ENCODE measurements around the gene GDI1. TPM values are rescaled to one million over a fixed set of nuclear protein-coding genes. Genes with fewer than 3 reads are reported as not detected.

GDI1 gene
- total and polyA plus RNA-seq, 7 experiments from 2014 or later = 18.8 to 174 (median 115) TPM

DNA sequence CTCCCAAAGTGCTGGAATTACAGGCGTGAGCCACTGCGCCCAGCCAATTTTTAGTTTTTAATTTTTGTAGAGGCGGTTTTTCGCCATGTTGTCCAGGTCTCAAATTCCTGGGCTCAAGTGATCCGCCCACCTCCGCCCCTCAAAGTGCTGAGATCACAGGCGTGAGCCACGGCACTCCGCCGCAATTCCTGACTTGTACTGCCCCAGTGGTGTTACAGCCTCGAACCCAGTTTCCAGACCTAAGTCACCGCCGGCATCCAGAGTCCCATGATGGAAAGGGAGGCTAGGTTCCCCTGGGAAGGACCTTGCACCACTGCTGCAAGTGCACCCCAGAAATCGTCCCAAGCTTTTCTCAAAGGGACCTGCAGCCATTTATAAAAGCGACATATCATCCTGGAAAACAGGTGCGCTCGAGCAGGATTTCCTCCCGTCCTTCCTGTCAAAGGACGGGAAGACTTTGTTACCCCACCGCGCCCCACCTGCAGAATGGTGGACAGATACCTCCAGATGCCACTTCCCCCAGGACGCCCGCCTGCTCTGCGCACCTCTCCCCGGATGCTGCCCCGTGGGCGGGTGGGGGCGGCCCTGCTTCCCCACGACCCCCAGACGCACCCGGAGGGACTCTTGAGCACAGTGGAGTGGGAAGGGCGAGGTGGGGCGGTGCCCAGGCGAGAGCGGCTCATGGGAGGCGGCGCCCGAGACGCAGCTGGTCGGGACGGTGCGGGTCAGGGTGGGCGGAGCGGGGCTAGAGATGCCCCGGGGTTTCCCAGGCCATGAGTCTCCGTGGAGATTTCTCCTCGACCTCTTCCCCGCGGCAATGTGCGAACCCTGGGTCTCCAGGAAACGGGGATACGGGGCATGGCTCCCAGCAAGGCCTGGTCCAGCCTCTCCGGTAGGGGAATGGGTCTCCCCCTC, 39.7 kb upstream of the GDI1 start:
- peak overlapping the region; percentile 93 to 100 (median 98) for H3K4me3 Mint-ChIP-seq
- peaks cover 0 to 11% (median 0%) of the 10 kb centered on the region in 11 donors for H3K9me3 Mint-ChIP-seq
- Histone ChIP-seq H3K36me3 (ENCODE audit: control insufficient read depth in 2 of 3, insufficient read depth in 3 of 3, low read length in 3 of 3) (peaks cover 7 to 23% (median 11%) of the 10 kb centered on the region in 3 experiments), H3K4me3 (ENCODE audit: low read length) (peak overlapping the region; percentile 95), H3K9me3 (ENCODE audit: control insufficient read depth in 2 of 3, low read length in 3 of 3) (no peaks in the 10 kb centered on the region), H3K27me3 (ENCODE audit: control insufficient read depth in 2 of 2, insufficient read depth in 2 of 2, low read length in 2 of 2) (no peaks in the 10 kb centered on the region), H3K4me1 (ENCODE audit: control insufficient read depth in 2 of 2, insufficient read depth in 2 of 2, low read length in 2 of 2) (peaks cover 10 to 14% of the 10 kb centered on the region in 2 donors), H3K27ac (ENCODE audit: low read depth, low read length) (peak overlapping the region; percentile 97)
- intact Hi-C loops (cut with micrococcal nuclease) = loop anchor here (5.0 to 10.0 kb wide), 5 partner anchors 40 to 628 kb away; partner anchors contain the start of genes F8 (in 1 of the 2), FUNDC2 (in 1 of the 2), GDI1 (in 1 of the 2) and HCFC1 (in 1 of the 2)
- DNase-seq (peak in 3 of 9 donors; percentile 19 to 76 (median 20)), ATAC-seq (peak; percentile 53)
- H3K36me3 Mint-ChIP-seq = peaks cover 3 to 20% (median 16%) of the 10 kb centered on the region in 5 donors
- peak overlapping the region in 8 of 9 donors; percentile 97 to 100 (median 100) for H3K27ac Mint-ChIP-seq
- POLR2A ChIA-PET = interaction anchor here (0.6 to 6.8 kb wide), 28 partner anchors 14 to 426 kb away, joined by 3 to 77 read pairs (median 6); partner anchors contain the start of genes ATP6AP1, DKC1, DNASE1L1 and EMD
- CTCF ChIA-PET = interaction anchor here (1.2 kb wide), 1 partner anchor 24 kb away, joined by 3 read pairs; no protein-coding TSS in a partner anchor
- peaks cover 6 to 22% (median 14%) of the 10 kb centered on the region in 7 donors for H3K4me1 Mint-ChIP-seq
- peaks cover 0 to 5% (median 0%) of the 10 kb centered on the region in 5 donors for H3K27me3 Mint-ChIP-seq

DNA sequence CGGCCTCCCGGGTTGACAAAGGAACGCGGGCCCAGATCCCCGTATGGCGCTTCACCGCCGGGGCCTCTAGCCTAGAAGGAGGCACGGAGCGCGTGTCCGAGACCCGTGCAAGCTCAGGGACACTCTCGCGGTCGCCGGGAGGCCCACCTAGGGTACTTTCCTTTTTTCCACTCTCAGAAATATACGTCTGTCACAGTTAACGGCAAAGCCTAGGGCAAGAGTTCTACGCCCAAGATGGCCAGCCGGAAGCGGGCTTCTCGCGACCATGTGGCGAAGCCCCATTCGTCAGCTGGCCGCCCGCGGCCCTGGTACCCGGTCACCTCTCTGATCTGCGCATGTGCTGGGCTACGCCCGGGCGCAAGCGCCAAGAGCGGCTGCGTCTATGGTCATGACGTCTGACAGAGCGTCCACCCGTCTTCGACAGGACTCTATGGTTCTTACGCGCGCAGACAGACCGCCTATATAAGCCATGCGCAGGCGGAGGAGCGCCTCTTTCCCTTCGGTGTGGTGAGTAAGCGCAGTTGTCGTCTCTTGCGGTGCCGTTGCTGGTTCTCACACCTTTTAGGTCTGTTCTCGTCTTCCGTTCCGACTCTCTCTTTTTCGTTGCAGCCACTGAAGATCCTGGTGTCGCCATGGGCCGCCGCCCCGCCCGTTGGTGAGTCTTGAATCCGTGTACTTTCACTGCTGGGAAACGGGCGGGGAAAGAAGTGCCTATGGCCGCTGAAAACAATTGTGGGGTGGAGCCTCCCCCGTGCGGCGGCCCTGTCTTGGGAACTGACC, 38.9 kb upstream of the GDI1 start, which contains the start of gene RPL10:
Gene RPL10 (plus strand): TSS at position 490 of the 780 bp plus-strand sequence. CDS start 143 bp downstream, at position 633.
- intact Hi-C loops (cut with micrococcal nuclease) = loop anchor here (5.0 to 10.0 kb wide), 5 partner anchors 39 to 627 kb away; partner anchors contain the start of genes F8 (in 1 of the 2), FUNDC2 (in 1 of the 2), GDI1 (in 1 of the 2) and HCFC1 (in 1 of the 2)
- no peaks in the 10 kb centered on the region for H3K27me3 ChIP-seq (ENCODE audit: control insufficient read depth in 2 of 2, insufficient read depth in 2 of 2, low read length in 2 of 2)

DNA sequence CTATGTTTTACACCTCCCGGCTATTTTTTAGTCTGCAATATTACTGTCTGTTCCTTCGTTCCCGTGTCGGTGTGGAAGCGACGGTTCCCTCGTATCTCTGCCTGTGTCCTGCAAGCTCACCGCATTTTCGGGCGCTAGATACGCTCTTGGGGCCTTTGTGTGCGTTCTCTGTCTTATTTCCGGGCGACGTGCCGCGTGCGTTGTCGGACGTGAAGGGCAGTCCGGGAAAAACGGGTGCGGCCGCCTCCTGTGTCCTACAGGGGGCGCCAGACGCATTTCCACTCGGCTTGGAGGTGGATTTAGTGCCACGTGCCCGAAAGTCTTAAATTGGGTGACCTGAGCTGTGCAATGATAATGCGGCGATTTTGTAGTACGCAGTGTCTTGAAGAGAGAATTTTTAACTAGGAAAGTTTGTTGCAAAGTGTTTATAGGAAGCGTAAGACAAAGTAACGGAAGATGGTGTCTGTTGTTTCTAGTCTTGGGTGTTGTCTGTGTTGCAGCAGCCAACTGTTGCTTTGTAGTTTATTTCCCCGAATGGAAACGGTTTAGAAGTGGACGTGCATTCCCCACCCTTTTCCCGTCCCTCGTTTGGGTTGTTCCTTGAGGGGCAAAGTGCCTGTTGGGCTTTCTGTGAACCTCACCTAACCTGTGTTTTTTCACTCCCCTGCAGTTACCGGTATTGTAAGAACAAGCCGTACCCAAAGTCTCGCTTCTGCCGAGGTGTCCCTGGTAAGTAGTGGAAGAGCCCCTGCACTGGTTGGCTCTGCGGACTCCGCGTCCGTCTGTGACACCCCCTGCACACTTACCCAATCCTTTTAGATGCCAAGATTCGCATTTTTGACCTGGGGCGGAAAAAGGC, 38.1 kb upstream of the GDI1 start:
- peak overlapping the region; percentile 97 for H3K27ac ChIP-seq (ENCODE audit: low read depth, low read length)
- peak; percentile 58 to 87 (median 79) for DNase-seq
- peak; percentile 70 for ATAC-seq
- CTCF ChIA-PET = interaction anchor here (1.2 to 1.8 kb wide), 3 partner anchors 25 to 137 kb away, joined by 3 to 4 read pairs (median 4); partner anchors contain the start of gene SLC10A3
- H3K4me1 ChIP-seq (ENCODE audit: control insufficient read depth in 2 of 2, insufficient read depth in 2 of 2, low read length in 2 of 2) = peaks cover 10 to 14% of the 10 kb centered on the region in 2 donors
- Mint-ChIP-seq H3K27me3 (peaks cover 0 to 5% (median 0%) of the 10 kb centered on the region in 5 donors), H3K9me3 (peaks cover 0 to 11% (median 0%) of the 10 kb centered on the region in 11 donors), H3K4me3 (peak overlapping the region; percentile 93 to 100 (median 98)), H3K27ac (peak overlapping the region; percentile 97 to 100 (median 99)), H3K36me3 (peaks cover 3 to 20% (median 16%) of the 10 kb centered on the region in 5 donors), H3K4me1 (peaks cover 6 to 22% (median 14%) of the 10 kb centered on the region in 7 donors)
- no peaks in the 10 kb centered on the region for H3K9me3 ChIP-seq (ENCODE audit: control insufficient read depth in 2 of 3, low read length in 3 of 3)
- H3K4me3 ChIP-seq (ENCODE audit: low read length) = peak overlapping the region; percentile 95
- peaks cover 7 to 23% (median 11%) of the 10 kb centered on the region in 3 experiments for H3K36me3 ChIP-seq (ENCODE audit: control insufficient read depth in 2 of 3, insufficient read depth in 3 of 3, low read length in 3 of 3)
- H3K27me3 ChIP-seq (ENCODE audit: control insufficient read depth in 2 of 2, insufficient read depth in 2 of 2, low read length in 2 of 2) = no peaks in the 10 kb centered on the region
- intact Hi-C loops (cut with micrococcal nuclease) = loop anchor here (1.0 to 10.0 kb wide), 7 partner anchors 12 to 626 kb away; partner anchors contain the start of genes F8 (in 1 of the 2), FUNDC2 (in 1 of the 2), GDI1 (in 1 of the 2) and HCFC1 (in 1 of the 2)
- POLR2A ChIA-PET = interaction anchor here (0.5 to 6.8 kb wide), 36 partner anchors 8 to 428 kb away, joined by 3 to 77 read pairs (median 6); partner anchors contain the start of genes ATP6AP1, DNASE1L1, EMD and FAM3A

More for the DNA sequence above, 38.9 kb upstream of the GDI1 start, which contains the start of gene RPL10:
- H3K36me3 Mint-ChIP-seq = peaks cover 3 to 20% (median 16%) of the 10 kb centered on the region in 5 donors
- DNase-seq (peak; percentile 67 to 90 (median 86)), ATAC-seq (peak; percentile 90)
- CTCF ChIA-PET = interaction anchor here (1.2 to 1.8 kb wide), 3 partner anchors 25 to 138 kb away, joined by 3 to 4 read pairs (median 4); partner anchors contain the start of gene SLC10A3
- H3K4me1 Mint-ChIP-seq = peaks cover 6 to 22% (median 14%) of the 10 kb centered on the region in 7 donors
- H3K4me1 ChIP-seq (ENCODE audit: control insufficient read depth in 2 of 2, insufficient read depth in 2 of 2, low read length in 2 of 2) = peaks cover 10 to 14% of the 10 kb centered on the region in 2 donors
- H3K9me3 ChIP-seq (ENCODE audit: control insufficient read depth in 2 of 3, low read length in 3 of 3) = no peaks in the 10 kb centered on the region
- H3K4me3 Mint-ChIP-seq = peak within 1 kb of the TSS; percentile 93 to 100 (median 98)
- H3K27me3 Mint-ChIP-seq = peaks cover 0 to 5% (median 0%) of the 10 kb centered on the region in 5 donors
- peaks cover 7 to 23% (median 11%) of the 10 kb centered on the region in 3 experiments for H3K36me3 ChIP-seq (ENCODE audit: control insufficient read depth in 2 of 3, insufficient read depth in 3 of 3, low read length in 3 of 3)
- POLR2A ChIA-PET = interaction anchor here (0.6 to 6.8 kb wide), 38 partner anchors 10 to 427 kb away, joined by 3 to 77 read pairs (median 6); partner anchors contain the start of genes ATP6AP1, DKC1, DNASE1L1 and EMD
- peak within 1 kb of the TSS; percentile 97 to 100 (median 99) for H3K27ac Mint-ChIP-seq
- peak within 1 kb of the TSS; percentile 97 for H3K27ac ChIP-seq (ENCODE audit: low read depth, low read length)
- peak within 1 kb of the TSS; percentile 95 for H3K4me3 ChIP-seq (ENCODE audit: low read length)
- H3K9me3 Mint-ChIP-seq = peaks cover 0 to 11% (median 0%) of the 10 kb centered on the region in 11 donors

- ChIA-PET POLR2A (interaction anchor here (0.5 to 6.8 kb wide), 22 partner anchors 8 to 144 kb away, joined by 3 to 77 read pairs (median 6); partner anchors contain the start of genes ATP6AP1, DNASE1L1, FAM50A and PLXNA3), CTCF (interaction anchor here (1.8 kb wide), 1 partner anchor 136 kb away, joined by 4 read pairs; no protein-coding TSS in a partner anchor)
- no peak for ATAC-seq
- peak in 5 of 9 donors; percentile 16 to 48 (median 40) for DNase-seq
- Histone ChIP-seq H3K9me3 (ENCODE audit: control insufficient read depth in 2 of 3, low read length in 3 of 3) (no peaks in the 10 kb centered on the region), H3K27ac (ENCODE audit: low read depth, low read length) (peak overlapping the region; percentile 97), H3K4me1 (ENCODE audit: control insufficient read depth in 2 of 2, insufficient read depth in 2 of 2, low read length in 2 of 2) (peaks cover 10 to 14% of the 10 kb centered on the region in 2 donors), H3K36me3 (ENCODE audit: control insufficient read depth in 2 of 3, insufficient read depth in 3 of 3, low read length in 3 of 3) (peaks cover 7 to 23% (median 11%) of the 10 kb centered on the region in 3 experiments), H3K27me3 (ENCODE audit: control insufficient read depth in 2 of 2, insufficient read depth in 2 of 2, low read length in 2 of 2) (no peaks in the 10 kb centered on the region), H3K4me3 (ENCODE audit: low read length) (peak overlapping the region; percentile 95)
- Mint-ChIP-seq H3K9me3 (peaks cover 0 to 11% (median 0%) of the 10 kb centered on the region in 11 donors), H3K27ac (peak overlapping the region; percentile 97 to 100 (median 99)), H3K4me3 (peak overlapping the region; percentile 93 to 100 (median 98)), H3K36me3 (peaks cover 3 to 20% (median 16%) of the 10 kb centered on the region in 5 donors), H3K4me1 (peaks cover 6 to 22% (median 14%) of the 10 kb centered on the region in 7 donors), H3K27me3 (peaks cover 0 to 5% (median 0%) of the 10 kb centered on the region in 5 donors)
- intact Hi-C loops (cut with micrococcal nuclease) = loop anchor here (1.0 to 10.0 kb wide), 7 partner anchors 12 to 625 kb away; partner anchors contain the start of genes F8 (in 1 of the 2), FUNDC2 (in 1 of the 2), GDI1 (in 1 of the 2) and HCFC1 (in 1 of the 2)
Observed at GRCh38 chrX:154399527-154400368, 37.2 kb upstream of the GDI1 start.
